Measurements from ENCODE around the gene FAIM2.

FAIM2 gene

GRCh38 chr12:49901986-49902385, 1.7 kb downstream of the FAIM2 start:
- H3K4me3 ChIP-seq (replicated peaks; ENCODE audit: low read depth, low read length), result no peak overlapping the region
- peaks cover 3% of the 10 kb centered on the region for H3K27me3 ChIP-seq (replicated peaks; ENCODE audit: control insufficient read depth, insufficient read depth, low read length)
- no peak for DNase-seq (ENCODE audit: extremely low read depth, insufficient read length)
- no peak for TF ChIP-seq CTCF (IDR thresholded peaks at IDR 0.05; ENCODE audit: insufficient read depth, low read length, poor library complexity, severe bottlenecking)
- no peaks in the 10 kb centered on the region for H3K36me3 ChIP-seq (ENCODE audit: control insufficient read depth, insufficient read depth, low read length)

GRCh38 chr12:49901026-49901425, 2.7 kb downstream of the FAIM2 start:
- DNase-seq (ENCODE audit: extremely low read depth, insufficient read length), result no peak
- no peak overlapping the region for H3K4me3 ChIP-seq (replicated peaks; ENCODE audit: low read depth, low read length)
- H3K36me3 ChIP-seq (ENCODE audit: control insufficient read depth, insufficient read depth, low read length), result no peaks in the 10 kb centered on the region
- no peak for TF ChIP-seq CTCF (IDR thresholded peaks at IDR 0.05; ENCODE audit: insufficient read depth, low read length, poor library complexity, severe bottlenecking)
- H3K27me3 ChIP-seq (replicated peaks; ENCODE audit: control insufficient read depth, insufficient read depth, low read length), result peaks cover 3% of the 10 kb centered on the region

- Histone ChIP-seq H3K27me3 (replicated peaks; ENCODE audit: control insufficient read depth, insufficient read depth, low read length) (peaks cover 3% of the 10 kb centered on the region), H3K4me3 (replicated peaks; ENCODE audit: low read depth, low read length) (no peak overlapping the region), H3K36me3 (ENCODE audit: control insufficient read depth, insufficient read depth, low read length) (no peaks in the 10 kb centered on the region)
- no peak for TF ChIP-seq CTCF (IDR thresholded peaks at IDR 0.05; ENCODE audit: insufficient read depth, low read length, poor library complexity, severe bottlenecking)
- DNase-seq (ENCODE audit: extremely low read depth, insufficient read length), result no peak
Measured at GRCh38 chr12:49900371-49900770, 3.3 kb downstream of the FAIM2 start.

GRCh38 chr12:49899921-49900320, 3.8 kb downstream of the FAIM2 start:
- H3K36me3 ChIP-seq (ENCODE audit: control insufficient read depth, insufficient read depth, low read length), result no peaks in the 10 kb centered on the region
- no peak overlapping the region for H3K4me3 ChIP-seq (replicated peaks; ENCODE audit: low read depth, low read length)
- no peak for DNase-seq (ENCODE audit: extremely low read depth, insufficient read length)
- H3K27me3 ChIP-seq (replicated peaks; ENCODE audit: control insufficient read depth, insufficient read depth, low read length), result peaks cover 3% of the 10 kb centered on the region
- TF ChIP-seq CTCF (IDR thresholded peaks at IDR 0.05; ENCODE audit: insufficient read depth, low read length, poor library complexity, severe bottlenecking), result no peak

- peaks cover 2% of the 10 kb centered on the region for H3K27me3 ChIP-seq (replicated peaks; ENCODE audit: control insufficient read depth, insufficient read depth, low read length)
- no peak overlapping the region for H3K4me3 ChIP-seq (replicated peaks; ENCODE audit: low read depth, low read length)
- no peak for DNase-seq (ENCODE audit: extremely low read depth, insufficient read length)
- TF ChIP-seq CTCF (IDR thresholded peaks at IDR 0.05; ENCODE audit: insufficient read depth, low read length, poor library complexity, severe bottlenecking), result no peak
- no peaks in the 10 kb centered on the region for H3K36me3 ChIP-seq (ENCODE audit: control insufficient read depth, insufficient read depth, low read length)
Measured at GRCh38 chr12:49899286-49899843, 4.3 kb downstream of the FAIM2 start.

- Histone ChIP-seq H3K36me3 (ENCODE audit: control insufficient read depth, insufficient read depth, low read length) (no peaks in the 10 kb centered on the region), H3K27me3 (replicated peaks; ENCODE audit: control insufficient read depth, insufficient read depth, low read length) (peaks cover 1% of the 10 kb centered on the region; the same call in 1 of the 2 replicates), H3K4me3 (replicated peaks; ENCODE audit: low read depth, low read length) (no peak overlapping the region)
- DNase-seq (ENCODE audit: extremely low read depth, insufficient read length), result no peak
- TF ChIP-seq CTCF (IDR thresholded peaks at IDR 0.05; ENCODE audit: insufficient read depth, low read length, poor library complexity, severe bottlenecking), result no peak
Measured at GRCh38 chr12:49897276-49897675, 6.4 kb downstream of the FAIM2 start.

Data from GM06990 (cell line).